22Rv1 (cell line): Measurements from ENCODE around the gene TRMT11.
"Not testable (repeated sequence)": the region's sequence is repeated elsewhere in the genome, so short reads cannot be mapped to it uniquely, and the experiment has no call there.

Experiments
- H3K27ac ChIP-seq: fragments of 450-650 bp; 2 replicates; pipeline ENCODE4 v1.5.1; 2017
- CTCF ChIP-seq: fragments of 450-650 bp; IDR thresholded peaks from 2 replicates; pipeline ENCODE4 v1.5.1; 2017; ENCODE audit warnings: mild to moderate bottlenecking
- ZFX ChIP-seq: fragments of 450-650 bp; IDR thresholded peaks from 2 replicates; pipeline ENCODE4 v1.6.1; 2017; ENCODE audit warnings: antibody characterized with exemption, borderline replicate concordance

Gene TRMT11

GRCh38 chr6:126002755-126003679 lies 16.7 kb downstream of the TRMT11 start:
- TF ChIP-seq CTCF (no peak), ZFX (no peak)
- no peak overlapping the region for H3K27ac ChIP-seq

- H3K27ac ChIP-seq = no peak overlapping the region
- TF ChIP-seq CTCF = no peak
- no peak for TF ChIP-seq ZFX
Observed at GRCh38 chr6:126007800-126008199, 21.5 kb downstream of the TRMT11 start.

GRCh38 chr6:126010040-126010439 lies 23.7 kb downstream of the TRMT11 start:
- no peak overlapping the region for H3K27ac ChIP-seq
- TF ChIP-seq ZFX (no peak), CTCF (no peak)

- H3K27ac ChIP-seq = no peak overlapping the region
- no peak for TF ChIP-seq ZFX
- TF ChIP-seq CTCF = no peak
Observed at GRCh38 chr6:126015863-126016262, 29.5 kb downstream of the TRMT11 start.

- no peak for TF ChIP-seq CTCF
- TF ChIP-seq ZFX = no peak
- H3K27ac ChIP-seq = no peak overlapping the region
Observed at GRCh38 chr6:126016591-126016990, 30.3 kb downstream of the TRMT11 start.

- TF ChIP-seq ZFX (no peak), CTCF (no peak)
- no peak overlapping the region for H3K27ac ChIP-seq
Observed at GRCh38 chr6:126017668-126018067, 31.3 kb downstream of the TRMT11 start.

- no peak for TF ChIP-seq CTCF
- TF ChIP-seq ZFX = no peak
Observed at GRCh38 chr6:126020305-126021050, 34.1 kb downstream of the TRMT11 start.

GRCh38 chr6:126023474-126023873 lies 37.1 kb downstream of the TRMT11 start:
- H3K27ac ChIP-seq = not testable (repeated sequence)

More at GRCh38 chr6:126020305-126021050, 34.1 kb downstream of the TRMT11 start:
- H3K27ac ChIP-seq = no peak overlapping the region
